OCI-LY7 (cell line): ENCODE data around the gene ABCC5. TPM values are rescaled to one million over a fixed set of nuclear protein-coding genes. Genes with fewer than 3 reads are reported as not detected.

Experiments used
- BruUV-seq: library from RNA; stranded (reverse); fragments of 400-500 nt; replicated peaks from 2 replicates; lab custom pipeline; 2021; lab: Mats Ljungman, UMichigan
- CTCF ChIA-PET: fragments of 300-600 bp; sonication (Branson Sonifier 250); formaldehyde crosslinking; loops from one replicate; lab custom pipeline; 2022; ENCODE audit warnings: antibody characterized with exemption; ENCODE audit not compliant: unreplicated experiment; lab: Charles Lee
- POLR2A ChIA-PET: fragments of 300-600 bp; sonication (Branson Sonifier 250); formaldehyde crosslinking; loops from one replicate; lab custom pipeline; 2022; ENCODE audit warnings: antibody characterized with exemption; lab: Charles Lee
- DNase-seq: peaks from one replicate; pipeline ENCODE4 v3.0.0-alpha.2; 2015; ENCODE audit warnings: low spot score
- H2AFZ ChIP-seq: fragments of 200-600 bp; sonication (generic), shearing (Covaris generic); 2 replicates; pipeline ENCODE4 v1.6.1; 2014; ENCODE audit warnings: mild to moderate bottlenecking, antibody characterized with exemption, low read length, moderate library complexity
- H3K27ac ChIP-seq: fragments of 200-600 bp; sonication (generic); 2 replicates; pipeline ENCODE4 v1.5.1; 2014; ENCODE audit warnings: mixed run types, low read depth, mild to moderate bottlenecking, moderate library complexity, low read length, inconsistent platforms; ENCODE audit not compliant: poor library complexity, severe bottlenecking
- H3K36me3 ChIP-seq: fragments of 200-600 bp; sonication (generic); 2 replicates; pipeline ENCODE4 v1.6.1; 2014; ENCODE audit warnings: mild to moderate bottlenecking, antibody characterized with exemption, low read length, moderate library complexity, mixed read lengths; ENCODE audit not compliant: insufficient read depth
- H3K4me1 ChIP-seq: fragments of 200-600 bp; sonication (generic); 2 replicates; pipeline ENCODE4 v1.5.1; 2014; ENCODE audit warnings: mild to moderate bottlenecking, low read length; ENCODE audit not compliant: insufficient read depth, poor library complexity, severe bottlenecking
- H3K4me2 ChIP-seq: fragments of 200-600 bp; sonication (generic); 2 replicates; pipeline ENCODE4 v1.6.1; 2014; ENCODE audit warnings: mild to moderate bottlenecking, low read length
- H3K4me3 ChIP-seq: fragments of 200-600 bp; sonication (generic); 2 replicates; pipeline ENCODE4 v1.5.1; 2014; ENCODE audit warnings: mild to moderate bottlenecking, low read depth, low read length; ENCODE audit not compliant: poor library complexity, severe bottlenecking
- H3K79me2 ChIP-seq: fragments of 200-600 bp; sonication (generic); 2 replicates; pipeline ENCODE4 v1.6.1; 2016; ENCODE audit warnings: low read depth, mild to moderate bottlenecking, low read length, moderate library complexity, mixed read lengths; ENCODE audit not compliant: insufficient read depth
- H3K9me2 ChIP-seq: fragments of 200-600 bp; sonication (generic); 2 replicates; pipeline ENCODE4 v1.6.1; 2016; ENCODE audit warnings: mild to moderate bottlenecking, low read length, mixed read lengths; ENCODE audit not compliant: insufficient read depth
- H3K9me3 ChIP-seq: fragments of 200-600 bp; sonication (generic); 2 replicates; pipeline ENCODE4 v1.6.1; 2014; ENCODE audit warnings: mild to moderate bottlenecking, mixed run types, low read length, mixed read lengths
- H4K20me1 ChIP-seq: fragments of 200-600 bp; sonication (generic); 2 replicates; pipeline ENCODE4 v1.6.1; 2014; ENCODE audit warnings: mild to moderate bottlenecking, antibody characterized with exemption, low read length, moderate library complexity, mixed read lengths; ENCODE audit not compliant: insufficient read depth
- CTCF ChIP-seq: fragments of 200-600 bp; sonication (generic); conservative IDR thresholded peaks from 2 replicates; pipeline ENCODE4 v1.5.1; 2014; ENCODE audit warnings: mild to moderate bottlenecking, antibody characterized with exemption, low read length, moderate library complexity, mixed read lengths
- EZH2phosphoT487 ChIP-seq: fragments of 200-600 bp; sonication (generic); IDR thresholded peaks from 2 replicates; pipeline ENCODE4 v1.6.1; 2018; ENCODE audit warnings: low read depth, borderline replicate concordance, mild to moderate bottlenecking, mixed run types, antibody characterized with exemption, low read length, moderate library complexity, mixed read lengths
- intact Hi-C: fragments of 100-400 bp; cut with micrococcal nuclease; formaldehyde crosslinking; loops from one replicate; pipeline ENCODE4 v1.10.0; 2022; ENCODE audit not compliant: unreplicated experiment
- total RNA-seq, 2 experiments: library from RNA; depleted of rRNA in 1 of 2; stranded (reverse); fragments of >200 nt in 1 of 2; shearing (Covaris generic) in 1 of 2; gene quantifications; 2 replicates each; pipeline ENCODE4 v1.2.3, GENCODE V29; 2014 to 2022

Gene ABCC5
- total RNA-seq, 2 experiments from 2014 or later, result 18.1 to 24.8 TPM

- TF ChIP-seq EZH2phosphoT487 (no peak), CTCF (no peak)
- Histone ChIP-seq H2AFZ (no peak overlapping the region), H3K9me2 (no peaks in the 10 kb centered on the region), H3K4me1 (peaks cover 23% of the 10 kb centered on the region), H4K20me1 (no peaks in the 10 kb centered on the region), H3K9me3 (no peaks in the 10 kb centered on the region), H3K4me3 (no peak overlapping the region), H3K27ac (no peak overlapping the region), H3K79me2 (peaks cover 4% of the 10 kb centered on the region; the same call in 1 of the 2 replicates), H3K4me2 (peak overlapping the region; percentile 88), H3K36me3 (peaks cover 24% of the 10 kb centered on the region)
- POLR2A ChIA-PET, result interaction anchor here (0.6 to 4.3 kb wide), 6 partner anchors 9 to 932 kb away, joined by 3 to 28 read pairs (median 4); no protein-coding TSS in a partner anchor
- intact Hi-C loops, result no loop called here
- BruUV-seq, result no TSS peak
- CTCF ChIA-PET, result interaction anchor here (1.2 to 1.3 kb wide), 2 partner anchors 111 to 119 kb away, joined by 3 to 4 read pairs; no protein-coding TSS in a partner anchor
- no peak for DNase-seq
Observed at GRCh38 chr3:184015381-184016019, 2.2 kb downstream of the ABCC5 start.

DNA sequence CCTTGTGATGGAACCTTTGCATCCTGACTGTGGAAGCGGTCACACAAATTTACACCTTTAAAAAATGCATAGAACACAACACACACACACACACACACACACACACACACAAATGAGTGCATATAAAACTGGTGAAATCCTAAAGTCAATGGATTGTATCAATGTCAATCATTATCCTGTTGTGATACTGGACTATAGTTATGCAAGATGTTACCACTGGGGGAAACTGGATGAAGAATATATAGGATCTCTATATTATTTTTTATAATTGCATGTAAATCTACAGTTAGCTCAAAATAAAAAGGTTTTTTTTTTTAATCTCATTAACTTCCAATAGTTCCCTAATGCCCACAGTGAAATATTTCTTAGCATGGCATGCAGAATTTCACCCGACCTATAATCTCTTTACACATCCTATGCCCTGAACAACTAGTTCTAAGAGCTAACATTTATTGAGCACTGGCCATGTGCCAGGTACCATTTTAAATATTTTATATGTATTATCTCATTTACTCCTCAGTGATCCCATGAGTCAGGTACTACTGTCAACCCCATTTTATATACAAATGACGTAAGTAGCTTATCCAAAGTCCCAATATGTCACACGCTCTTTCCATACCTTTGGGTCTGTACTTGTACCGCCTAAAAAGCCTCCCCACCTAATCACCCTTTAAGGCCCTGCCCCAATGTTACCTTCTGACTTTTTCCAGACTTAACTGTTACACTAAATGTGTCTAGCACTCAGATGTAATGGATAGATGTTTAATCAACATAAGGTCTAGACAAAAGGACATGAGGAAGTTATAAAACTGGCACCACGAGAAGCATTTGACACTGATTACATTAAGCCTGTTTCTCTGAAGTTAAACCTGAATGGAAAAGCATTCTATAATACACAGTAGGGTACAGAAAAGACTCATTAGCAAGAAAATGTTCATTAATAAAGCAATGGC lies 5.5 kb downstream of the ABCC5 start:
- CTCF ChIA-PET, result no interaction called here

More for the DNA sequence above, 5.5 kb downstream of the ABCC5 start:
- no peaks in the 10 kb centered on the region for H4K20me1 ChIP-seq
- H3K4me1 ChIP-seq, result peaks cover 32% of the 10 kb centered on the region
- POLR2A ChIA-PET, result interaction anchor here (0.6 to 0.7 kb wide), 3 partner anchors 15 to 697 kb away, joined by 3 to 5 read pairs (median 3); no protein-coding TSS in a partner anchor
- no peak for TF ChIP-seq CTCF
- no peaks in the 10 kb centered on the region for H3K9me2 ChIP-seq
- H2AFZ ChIP-seq, result no peak overlapping the region
- DNase-seq, result no peak
- no TSS peak for BruUV-seq
- no peak overlapping the region for H3K4me3 ChIP-seq
- no peak overlapping the region for H3K4me2 ChIP-seq
- H3K9me3 ChIP-seq, result no peaks in the 10 kb centered on the region
- intact Hi-C loops, result no loop called here
- peaks cover 50% of the 10 kb centered on the region for H3K36me3 ChIP-seq
- peaks cover 4% of the 10 kb centered on the region; the same call in 1 of the 2 replicates for H3K79me2 ChIP-seq
- H3K27ac ChIP-seq, result no peak overlapping the region
